Measurements from ENCODE around the gene C2orf74.
"Not testable (repeated sequence)": the region's sequence is repeated elsewhere in the genome, so short reads cannot be mapped to it uniquely, and the experiment has no call there.

C2orf74 gene

GRCh38 chr2:61184263-61184662 is 22.3 kb downstream of the C2orf74 start:
- Histone ChIP-seq H3K27me3 (ENCODE audit: insufficient read depth, insufficient read length) (no peaks in the 10 kb centered on the region), H3K36me3 (ENCODE audit: insufficient read depth, insufficient read length, low read length) (peaks cover 91% of the 10 kb centered on the region)
- TF ChIP-seq SUZ12 (IDR thresholded peaks at IDR 0.05; ENCODE audit: extremely low read depth, insufficient read depth, insufficient read length) = no peak
- no peak for TF ChIP-seq ZNF274 (IDR thresholded peaks at IDR 0.05; ENCODE audit: low read depth, low read length)
- no peak for TF ChIP-seq YY1 (IDR thresholded peaks at IDR 0.05; ENCODE audit: insufficient read depth, insufficient read length)

GRCh38 chr2:61185231-61185728 is 23.3 kb downstream of the C2orf74 start:
- H3K4me3 ChIP-seq (ENCODE audit: insufficient read length, low read depth) = no peak overlapping the region
- no peak overlapping the region for H3K9ac ChIP-seq (ENCODE audit: insufficient read length, low read depth)
- no peaks in the 10 kb centered on the region for H3K9me3 ChIP-seq (ENCODE audit: insufficient read depth, low read length)
- TF ChIP-seq SUZ12 (IDR thresholded peaks at IDR 0.05; ENCODE audit: extremely low read depth, insufficient read depth, insufficient read length) = no peak
- TF ChIP-seq ZNF274 (IDR thresholded peaks at IDR 0.05; ENCODE audit: low read depth, low read length) = no peak
- no peak for TF ChIP-seq YY1 (IDR thresholded peaks at IDR 0.05; ENCODE audit: insufficient read depth, insufficient read length)
- H3K36me3 ChIP-seq (ENCODE audit: insufficient read depth, insufficient read length, low read length) = peaks cover 94% of the 10 kb centered on the region
- no peak for DNase-seq (ENCODE audit: low read depth, low spot score)
- no peaks in the 10 kb centered on the region for H3K4me1 ChIP-seq (ENCODE audit: insufficient read depth, insufficient read length)
- H3K27me3 ChIP-seq (ENCODE audit: insufficient read depth, insufficient read length) = no peaks in the 10 kb centered on the region

More at GRCh38 chr2:61184263-61184662, 22.3 kb downstream of the C2orf74 start:
- no peaks in the 10 kb centered on the region for H3K4me1 ChIP-seq (ENCODE audit: insufficient read depth, insufficient read length)
- no peaks in the 10 kb centered on the region for H3K9me3 ChIP-seq (ENCODE audit: insufficient read depth, low read length)
- DNase-seq (ENCODE audit: low read depth, low spot score) = no peak
- no peak overlapping the region for H3K9ac ChIP-seq (ENCODE audit: insufficient read length, low read depth)
- no peak overlapping the region for H3K4me3 ChIP-seq (ENCODE audit: insufficient read length, low read depth)

DNA sequence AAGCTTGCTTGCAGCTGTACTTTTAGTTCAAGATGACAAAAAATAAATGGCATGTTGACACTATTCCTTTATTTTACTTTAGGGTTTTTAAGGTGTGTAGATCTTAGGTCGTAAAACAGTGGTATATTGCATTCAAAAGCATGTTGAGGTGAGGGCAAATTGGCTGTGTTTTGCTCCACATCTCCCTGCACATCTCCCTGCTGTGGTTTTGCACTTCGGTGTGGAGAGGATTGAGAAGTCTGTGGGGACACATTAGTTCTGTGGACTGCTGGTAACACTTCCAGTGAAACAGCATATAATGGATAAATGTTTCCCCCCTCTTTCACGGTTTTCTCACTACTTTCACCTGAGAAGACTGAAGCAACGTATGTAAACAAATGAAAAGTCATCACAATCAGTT is 25.1 kb downstream of the C2orf74 start:
- Histone ChIP-seq H3K4me1 (ENCODE audit: insufficient read depth, insufficient read length) (no peaks in the 10 kb centered on the region), H3K9me3 (ENCODE audit: insufficient read depth, low read length) (no peaks in the 10 kb centered on the region), H3K9ac (ENCODE audit: insufficient read length, low read depth) (no peak overlapping the region), H3K27me3 (ENCODE audit: insufficient read depth, insufficient read length) (no peaks in the 10 kb centered on the region), H3K4me3 (ENCODE audit: insufficient read length, low read depth) (no peak overlapping the region), H3K36me3 (ENCODE audit: insufficient read depth, insufficient read length, low read length) (peaks cover 80% of the 10 kb centered on the region)
- DNase-seq (ENCODE audit: low read depth, low spot score) = no peak
- TF ChIP-seq ZNF274 (IDR thresholded peaks at IDR 0.05; ENCODE audit: low read depth, low read length) (no peak), YY1 (IDR thresholded peaks at IDR 0.05; ENCODE audit: insufficient read depth, insufficient read length) (no peak), SUZ12 (IDR thresholded peaks at IDR 0.05; ENCODE audit: extremely low read depth, insufficient read depth, insufficient read length) (no peak)

- TF ChIP-seq ZNF274 (IDR thresholded peaks at IDR 0.05; ENCODE audit: low read depth, low read length) (no peak), YY1 (IDR thresholded peaks at IDR 0.05; ENCODE audit: insufficient read depth, insufficient read length) (no peak), SUZ12 (IDR thresholded peaks at IDR 0.05; ENCODE audit: extremely low read depth, insufficient read depth, insufficient read length) (no peak)
- no peaks in the 10 kb centered on the region for H3K4me1 ChIP-seq (ENCODE audit: insufficient read depth, insufficient read length)
- no peak for DNase-seq (ENCODE audit: low read depth, low spot score)
- H3K27me3 ChIP-seq (ENCODE audit: insufficient read depth, insufficient read length) = no peaks in the 10 kb centered on the region
- H3K4me3 ChIP-seq (ENCODE audit: insufficient read length, low read depth) = no peak overlapping the region
- H3K36me3 ChIP-seq (ENCODE audit: insufficient read depth, insufficient read length, low read length) = peaks cover 21% of the 10 kb centered on the region
- no peaks in the 10 kb centered on the region for H3K9me3 ChIP-seq (ENCODE audit: insufficient read depth, low read length)
- no peak overlapping the region for H3K9ac ChIP-seq (ENCODE audit: insufficient read length, low read depth)
Observed at GRCh38 chr2:61193670-61194561, 31.9 kb downstream of the C2orf74 start.

DNA sequence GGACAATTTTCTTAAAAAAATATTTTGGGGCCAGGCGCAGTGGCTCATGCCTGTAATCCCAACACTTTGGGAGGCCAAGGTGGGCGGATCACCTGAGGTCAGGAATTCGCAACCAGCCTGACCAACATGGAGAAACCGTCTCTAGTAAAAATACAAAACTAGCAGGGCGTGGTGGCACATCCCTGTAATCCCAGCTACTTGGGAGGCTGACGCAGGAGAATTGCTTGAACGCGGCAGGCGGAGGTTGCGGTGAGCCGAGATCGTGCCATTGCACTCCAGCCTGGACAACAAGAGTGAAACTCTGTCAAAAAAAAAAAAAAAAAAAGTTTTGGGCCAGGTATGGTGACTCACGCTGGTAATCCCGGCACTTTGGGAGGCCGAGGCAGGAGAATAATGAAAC is 32.7 kb downstream of the C2orf74 start:
- not testable (repeated sequence) for H3K9ac ChIP-seq (ENCODE audit: insufficient read length, low read depth); H3K27me3 ChIP-seq (ENCODE audit: insufficient read depth, insufficient read length); H3K4me1 ChIP-seq (ENCODE audit: insufficient read depth, insufficient read length); H3K4me3 ChIP-seq (ENCODE audit: insufficient read length, low read depth); H3K9me3 ChIP-seq (ENCODE audit: insufficient read depth, low read length); DNase-seq (ENCODE audit: low read depth, low spot score)
- peaks cover 14% of the 10 kb centered on the region for H3K36me3 ChIP-seq (ENCODE audit: insufficient read depth, insufficient read length, low read length)

GRCh38 chr2:61196671-61197070 is 34.7 kb downstream of the C2orf74 start:
- no peak for DNase-seq (ENCODE audit: low read depth, low spot score)
- H3K36me3 ChIP-seq (ENCODE audit: insufficient read depth, insufficient read length, low read length) = peaks cover 7% of the 10 kb centered on the region
- H3K27me3 ChIP-seq (ENCODE audit: insufficient read depth, insufficient read length) = no peaks in the 10 kb centered on the region

DNA sequence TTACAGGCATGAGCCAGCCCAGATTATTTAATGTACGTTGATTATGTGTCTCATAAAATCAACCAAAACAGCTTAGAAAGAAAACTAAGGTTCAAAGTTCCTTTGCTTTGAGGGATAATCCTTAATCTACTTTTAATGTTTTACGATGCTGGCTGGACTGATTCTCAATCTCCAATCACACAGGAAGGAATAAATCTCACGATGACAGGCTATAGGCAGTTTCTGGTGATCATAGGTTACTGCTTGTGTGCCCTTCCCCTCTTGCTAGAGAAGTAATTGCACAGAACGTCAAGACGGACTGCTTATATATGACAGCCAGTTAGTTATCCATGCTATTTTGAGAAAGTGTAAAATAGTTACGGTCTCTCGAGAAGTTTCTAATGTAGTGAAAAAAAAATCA is 43.1 kb downstream of the C2orf74 start:
- Histone ChIP-seq H3K9ac (ENCODE audit: insufficient read length, low read depth) (no peak overlapping the region), H3K4me1 (ENCODE audit: insufficient read depth, insufficient read length) (no peaks in the 10 kb centered on the region), H3K36me3 (ENCODE audit: insufficient read depth, insufficient read length, low read length) (peaks cover 49% of the 10 kb centered on the region), H3K9me3 (ENCODE audit: insufficient read depth, low read length) (no peaks in the 10 kb centered on the region), H3K4me3 (ENCODE audit: insufficient read length, low read depth) (no peak overlapping the region), H3K27me3 (ENCODE audit: insufficient read depth, insufficient read length) (no peaks in the 10 kb centered on the region)
- TF ChIP-seq ZNF274 (IDR thresholded peaks at IDR 0.05; ENCODE audit: low read depth, low read length) = no peak
- no peak for TF ChIP-seq SUZ12 (IDR thresholded peaks at IDR 0.05; ENCODE audit: extremely low read depth, insufficient read depth, insufficient read length)
- no peak for TF ChIP-seq YY1 (IDR thresholded peaks at IDR 0.05; ENCODE audit: insufficient read depth, insufficient read length)
- DNase-seq (ENCODE audit: low read depth, low spot score) = no peak

More at GRCh38 chr2:61196671-61197070, 34.7 kb downstream of the C2orf74 start:
- no peaks in the 10 kb centered on the region for H3K9me3 ChIP-seq (ENCODE audit: insufficient read depth, low read length)
- H3K9ac ChIP-seq (ENCODE audit: insufficient read length, low read depth) = no peak overlapping the region
- H3K4me3 ChIP-seq (ENCODE audit: insufficient read length, low read depth) = no peak overlapping the region
- H3K4me1 ChIP-seq (ENCODE audit: insufficient read depth, insufficient read length) = no peaks in the 10 kb centered on the region
- no peak for TF ChIP-seq YY1 (IDR thresholded peaks at IDR 0.05; ENCODE audit: insufficient read depth, insufficient read length)
- TF ChIP-seq ZNF274 (IDR thresholded peaks at IDR 0.05; ENCODE audit: low read depth, low read length) = no peak
- TF ChIP-seq SUZ12 (IDR thresholded peaks at IDR 0.05; ENCODE audit: extremely low read depth, insufficient read depth, insufficient read length) = no peak
